ENCODE results near the gene AAGAB.
A peak's percentile ranks its signal among the peaks of the same experiment; 100 is the strongest.

The AAGAB gene

GRCh38 chr15:67208396-67208795, 46.1 kb downstream of the AAGAB start:
- no peak for DNase-seq (ENCODE audit: low spot score)

DNA sequence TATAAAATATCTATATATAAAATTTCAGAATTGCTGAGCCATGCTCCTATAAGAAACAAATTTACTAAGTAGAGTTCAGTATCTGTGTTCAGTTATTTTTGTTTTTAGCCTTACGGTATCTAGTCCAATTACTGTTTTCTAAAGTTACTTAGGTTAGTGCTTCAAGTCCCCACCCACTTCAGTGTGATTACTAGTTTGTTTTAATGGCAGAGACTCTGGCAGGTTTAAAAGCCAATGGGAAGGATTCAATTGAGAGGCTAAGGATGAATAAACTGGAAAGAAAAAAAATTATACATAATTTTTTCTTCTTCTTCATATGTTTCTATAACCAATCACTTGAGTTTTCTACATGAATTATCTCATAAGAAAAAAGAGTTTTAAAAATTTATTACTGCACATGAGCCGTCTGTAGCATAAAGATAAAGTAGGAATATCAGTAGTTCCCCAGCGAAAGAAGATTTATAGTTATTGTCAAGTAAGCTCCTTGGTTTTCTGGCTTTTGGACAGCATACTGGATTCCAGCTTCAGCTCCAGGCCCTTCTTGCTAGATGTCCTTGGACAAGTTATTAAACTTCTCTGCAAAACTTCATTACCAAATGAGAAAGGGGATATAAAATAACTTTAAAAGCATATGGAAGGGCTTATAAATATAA, 46.8 kb downstream of the AAGAB start:
- no peak for DNase-seq (ENCODE audit: low spot score)

GRCh38 chr15:67202991-67203390, 51.5 kb downstream of the AAGAB start:
- DNase-seq (ENCODE audit: low spot score), result no peak

DNA sequence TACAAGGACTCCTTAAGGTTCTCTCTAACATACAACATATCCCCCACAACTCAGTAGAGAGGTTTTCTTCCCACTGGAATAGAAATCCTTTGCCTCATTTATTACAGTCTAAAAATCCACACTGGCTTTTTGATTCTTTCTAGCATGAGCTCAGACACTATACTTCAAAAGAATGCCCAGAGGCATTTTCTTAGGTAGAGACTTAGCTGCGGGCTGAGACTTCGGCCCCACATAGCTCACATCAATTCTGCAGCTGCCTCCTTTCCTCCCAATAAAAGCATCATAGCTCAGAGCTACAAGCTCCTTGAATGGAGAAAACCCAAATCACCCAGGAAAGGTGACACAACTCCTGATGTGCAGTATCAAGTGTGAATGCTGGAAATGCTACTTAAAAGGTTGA, 52.4 kb downstream of the AAGAB start:
- DNase-seq (ENCODE audit: low spot score), result no peak

DNA sequence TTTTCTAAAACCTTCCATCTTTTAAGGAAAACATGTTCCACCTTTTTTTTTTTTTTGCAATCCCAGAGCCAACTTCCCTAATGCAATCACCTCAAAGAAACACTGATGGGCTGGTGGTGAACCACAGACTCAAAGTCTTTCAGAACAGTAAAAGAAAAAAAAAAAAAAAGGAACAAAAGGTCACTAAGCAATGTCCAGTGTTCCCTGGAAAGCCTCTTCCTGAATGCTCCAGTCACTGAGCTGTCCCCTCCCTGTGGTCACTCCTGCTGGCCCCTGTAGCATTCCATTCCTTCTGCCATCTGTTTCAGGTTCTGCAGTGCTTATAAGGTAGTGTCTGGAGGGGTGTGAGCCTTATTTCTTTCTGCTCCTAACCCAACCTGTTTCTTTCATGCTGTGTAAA, 53.3 kb downstream of the AAGAB start:
- DNase-seq (ENCODE audit: low spot score), result no peak

DNA sequence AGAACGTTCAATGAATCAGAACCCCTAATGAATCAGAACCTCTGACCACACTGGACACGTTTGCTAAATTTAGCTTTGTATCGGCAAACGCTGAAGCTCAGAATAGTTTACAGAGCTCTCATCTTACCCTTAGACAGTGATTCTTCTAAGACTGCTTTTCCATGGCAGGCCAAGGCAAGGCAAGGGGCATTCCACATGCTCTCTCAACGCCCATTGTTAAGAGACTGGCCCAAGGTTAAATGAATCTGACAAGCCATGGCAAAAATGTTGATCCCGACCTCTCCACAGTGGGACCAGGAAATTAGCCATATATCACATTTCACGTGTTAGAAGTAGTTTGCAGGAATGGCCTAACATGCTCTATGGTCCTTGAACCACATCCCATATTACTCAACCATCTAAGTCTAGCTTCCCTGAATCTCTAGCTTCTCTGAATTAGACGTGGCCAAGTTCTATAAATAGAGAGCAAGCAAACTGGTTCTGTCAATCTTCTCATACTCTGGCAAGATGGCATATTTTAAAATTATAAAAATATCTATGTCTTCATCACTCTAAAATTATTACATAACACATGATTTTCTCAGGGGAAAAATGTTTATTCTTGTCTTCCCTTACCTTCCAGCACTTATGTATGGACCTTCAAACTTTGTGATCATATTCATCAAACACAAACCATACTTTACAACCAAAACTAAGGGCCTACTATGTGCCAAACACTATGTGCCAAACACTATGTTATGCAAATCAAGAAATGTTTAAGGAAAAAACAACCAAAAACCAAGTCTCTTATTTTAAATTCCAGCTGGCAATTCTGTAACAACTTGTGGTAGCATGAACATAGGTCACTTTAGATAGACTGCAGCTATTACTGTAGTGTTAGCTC, 54.3 kb downstream of the AAGAB start:
- DNase-seq (ENCODE audit: low spot score), result no peak

DNA sequence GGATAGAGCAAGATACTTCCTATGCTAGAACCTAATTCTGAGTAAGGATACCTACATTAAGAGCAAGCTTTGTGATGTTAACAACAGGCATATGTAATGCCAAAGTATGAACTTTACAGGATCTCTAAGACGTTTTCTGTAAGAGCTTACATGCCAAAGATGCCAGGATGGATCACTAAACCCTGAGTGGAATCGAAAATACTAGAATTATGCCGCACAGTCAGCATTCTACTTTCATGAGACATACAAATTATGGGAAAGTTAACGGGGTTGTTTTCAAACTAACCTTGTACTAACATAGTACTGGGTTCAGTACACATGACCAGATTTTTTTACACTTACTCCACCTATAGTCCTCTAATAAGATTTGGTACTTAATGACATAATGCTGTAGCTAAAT, 55.1 kb downstream of the AAGAB start:
- DNase-seq (ENCODE audit: low spot score), result no peak

- no peak for DNase-seq (ENCODE audit: low spot score)
These were observed 56.2 kb downstream of the AAGAB start for GRCh38 chr15:67198157-67198754.

DNA sequence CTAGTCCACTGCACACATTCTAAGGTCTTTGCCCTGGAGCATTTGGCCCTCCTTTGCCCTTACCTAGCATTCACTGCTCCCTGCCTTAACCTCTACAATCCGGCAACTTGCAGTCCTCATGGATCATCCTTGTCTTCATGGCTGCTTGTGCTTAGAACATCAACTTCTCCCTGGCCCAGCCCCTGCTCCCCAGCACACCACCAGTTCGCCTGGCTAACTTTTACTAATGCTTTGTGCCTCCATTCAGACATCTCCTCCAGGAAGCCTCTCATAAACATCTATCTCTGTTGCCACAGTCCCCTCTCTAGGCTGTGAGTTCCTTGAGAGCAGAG, 57.1 kb downstream of the AAGAB start:
- DNase-seq (ENCODE audit: low spot score), result no peak

DNA sequence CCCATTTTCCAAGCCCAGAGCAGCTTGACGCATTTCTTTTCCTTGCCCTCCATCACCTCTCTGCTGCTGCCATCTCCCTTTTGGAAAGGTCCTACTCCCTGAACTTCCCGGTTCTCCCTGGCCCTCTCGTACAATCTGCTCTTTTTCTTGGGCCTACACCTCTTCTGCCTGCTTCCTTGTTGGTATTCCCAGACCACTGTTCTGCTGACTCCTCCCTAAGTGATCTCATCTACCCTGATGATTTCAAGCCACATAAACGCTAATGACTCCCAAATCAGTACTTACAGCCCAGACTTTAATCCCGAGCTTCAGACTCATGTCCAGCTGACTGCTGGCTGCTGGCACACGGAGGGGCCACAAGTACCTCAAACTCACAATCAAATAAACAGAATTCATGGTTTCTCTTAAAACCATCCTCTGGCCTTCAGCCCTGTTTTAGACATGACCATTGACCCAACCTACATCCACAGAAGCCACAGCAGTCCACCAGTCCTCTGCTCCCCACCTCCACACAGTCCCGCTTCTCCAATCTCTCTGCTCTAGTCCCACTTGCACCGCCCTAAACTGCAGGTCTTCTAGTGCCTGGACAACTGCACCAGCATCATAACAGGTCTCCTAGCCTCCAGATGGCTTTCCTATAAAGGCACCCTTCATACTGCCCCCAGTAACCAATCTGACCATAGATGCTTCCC, 57.6 kb downstream of the AAGAB start:
- DNase-seq (ENCODE audit: low spot score), result peak; percentile 82

- no peak for DNase-seq (ENCODE audit: low spot score)
These were observed 58.2 kb downstream of the AAGAB start for GRCh38 chr15:67196222-67196621.

DNA sequence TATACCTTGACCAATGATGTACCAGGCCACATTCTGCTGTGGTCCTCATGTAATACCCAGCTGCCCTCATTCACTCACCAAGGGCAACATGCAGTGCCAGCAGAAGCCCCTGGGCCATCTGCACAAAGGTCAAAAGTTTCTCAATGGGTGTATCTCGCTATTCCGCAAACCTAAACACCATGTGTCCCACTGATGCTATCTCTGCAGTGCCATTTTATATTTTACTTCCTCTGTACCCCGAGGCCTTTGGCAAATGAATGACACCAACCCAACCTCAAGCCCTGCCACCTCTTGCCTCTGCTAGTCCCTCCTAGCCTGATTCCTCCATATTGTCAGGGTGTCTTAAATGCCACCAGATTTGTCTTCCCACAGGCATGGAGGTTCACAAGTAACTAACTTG, 59.2 kb downstream of the AAGAB start:
- DNase-seq (ENCODE audit: low spot score), result no peak

- no peak for DNase-seq (ENCODE audit: low spot score)
These were observed 60.0 kb downstream of the AAGAB start for GRCh38 chr15:67194171-67195114.

DNA sequence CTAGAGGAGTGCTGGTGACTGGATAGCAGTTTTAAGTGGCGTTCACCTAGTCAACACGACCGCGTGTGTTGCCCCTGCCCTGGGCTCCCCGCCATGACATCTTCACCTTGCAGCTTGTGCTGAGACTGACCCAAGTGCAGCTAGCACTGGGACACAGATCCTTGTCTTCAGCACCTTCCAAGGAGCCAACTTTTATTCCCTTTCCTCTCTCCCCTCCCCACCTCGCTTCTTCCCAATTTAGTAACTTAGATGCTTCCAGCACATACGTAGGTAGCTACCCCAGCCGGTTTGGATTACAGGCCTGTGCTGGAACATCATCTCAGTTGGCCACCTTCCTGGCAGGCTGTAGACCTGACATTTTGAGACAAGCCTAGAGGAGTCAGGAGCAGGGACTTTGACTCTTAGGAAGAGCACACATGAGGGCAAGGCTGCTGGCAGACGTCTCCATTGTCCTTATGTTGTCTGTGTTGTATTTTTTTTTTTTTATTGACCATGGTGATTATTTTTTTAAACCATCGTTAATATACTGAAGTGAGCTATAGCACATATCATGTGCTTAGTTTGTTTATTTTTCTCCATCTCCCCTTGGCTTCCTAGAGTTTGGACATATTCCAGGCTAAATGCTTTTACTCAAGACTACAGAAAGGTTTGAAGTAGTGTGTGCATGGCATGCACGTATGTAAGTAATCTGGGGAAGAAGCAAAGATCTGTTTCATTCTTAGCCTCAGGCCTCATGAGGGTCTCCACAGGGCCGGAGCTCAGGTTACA, 61.1 kb downstream of the AAGAB start:
- no peak for DNase-seq (ENCODE audit: low spot score)

GRCh38 chr15:67192185-67192820, 62.2 kb downstream of the AAGAB start:
- no peak for DNase-seq (ENCODE audit: low spot score)

DNA sequence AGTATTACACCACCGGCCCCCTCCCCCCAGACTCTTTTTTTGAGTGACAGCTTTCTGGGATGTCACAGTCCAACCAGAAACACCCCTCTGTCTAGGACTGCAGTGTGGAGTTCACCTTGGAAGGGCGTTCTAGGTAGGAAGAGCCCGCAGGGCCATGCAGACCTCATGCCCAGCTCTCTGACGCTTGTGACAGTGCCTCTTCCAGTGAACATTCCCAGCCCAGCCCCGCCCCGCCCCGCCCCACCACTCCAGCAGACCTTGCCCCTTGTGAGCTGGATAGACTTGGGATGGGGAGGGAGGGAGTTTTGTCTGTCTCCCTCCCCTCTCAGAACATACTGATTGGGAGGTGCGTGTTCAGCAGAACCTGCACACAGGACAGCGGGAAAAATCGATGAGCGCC, 63.6 kb downstream of the AAGAB start:
- DNase-seq (ENCODE audit: low spot score), result no peak

DNA sequence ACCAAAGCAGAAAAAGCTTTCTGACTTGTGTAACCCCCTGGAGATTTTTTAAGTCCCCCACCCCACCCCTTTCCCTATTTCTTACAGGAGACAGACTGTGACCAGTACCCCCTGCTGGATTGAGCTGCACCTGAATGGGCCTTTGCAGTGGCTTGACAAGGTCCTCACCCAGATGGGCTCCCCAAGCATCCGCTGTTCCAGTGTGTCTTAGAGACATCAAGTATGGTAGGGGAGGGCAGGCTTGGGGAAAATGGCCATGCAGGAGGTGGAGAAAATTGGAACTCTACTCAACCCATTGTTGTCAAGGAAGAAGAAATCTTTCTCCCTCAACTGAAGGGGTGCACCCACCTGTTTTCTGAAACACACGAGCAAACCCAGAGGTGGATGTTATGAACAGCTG, 64.1 kb downstream of the AAGAB start:
- DNase-seq (ENCODE audit: low spot score), result no peak

GRCh38 chr15:67189326-67190051, 65.0 kb downstream of the AAGAB start:
- no peak for DNase-seq (ENCODE audit: low spot score)

DNA sequence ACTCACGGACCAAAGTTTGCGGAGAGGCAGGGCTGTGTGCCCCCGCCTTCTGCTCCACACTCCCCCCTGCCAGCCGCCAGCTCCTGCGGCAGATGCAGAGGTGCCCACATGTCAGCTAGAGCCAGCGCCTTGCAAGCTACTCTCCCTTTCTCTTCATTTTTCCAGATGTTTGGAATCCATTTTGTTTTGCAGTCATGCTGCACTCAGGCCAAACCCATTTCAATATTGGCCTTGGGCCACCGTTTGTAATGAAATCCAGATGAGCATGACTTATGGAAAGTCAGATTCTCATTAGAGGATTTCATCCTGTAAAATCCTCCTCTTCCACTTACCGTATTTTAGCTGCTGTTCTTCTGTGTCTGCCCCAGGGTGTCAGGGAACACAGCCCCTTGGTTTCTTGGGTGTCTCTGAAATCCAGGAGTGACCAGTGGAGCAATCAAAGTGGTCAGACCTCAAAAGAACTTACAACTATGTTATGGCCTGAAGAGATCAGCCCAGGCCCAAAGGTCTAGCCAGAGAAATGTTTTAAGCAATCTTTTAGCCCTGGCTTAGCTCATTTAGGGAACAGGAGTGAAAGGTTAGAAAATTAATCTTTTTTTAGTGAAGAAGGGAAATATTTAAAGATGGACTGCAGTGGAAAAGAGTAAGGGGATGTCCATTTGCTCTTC, 65.8 kb downstream of the AAGAB start:
- DNase-seq (ENCODE audit: low spot score), result peak; percentile 75

All from GM03348 (cell line).